ENCODE measurements around the gene NR0B2. TPM values are rescaled to one million over a fixed set of nuclear protein-coding genes. Genes with fewer than 3 reads are reported as not detected.
A peak's percentile ranks its signal among the peaks of the same experiment; 100 is the strongest.

The NR0B2 gene
- total and polyA plus RNA-seq, 2 of the 13 experiments (the other 11 are each of a cell fraction or from before 2014, with no cell fraction given) = 72.5 to 133 TPM

DNA sequence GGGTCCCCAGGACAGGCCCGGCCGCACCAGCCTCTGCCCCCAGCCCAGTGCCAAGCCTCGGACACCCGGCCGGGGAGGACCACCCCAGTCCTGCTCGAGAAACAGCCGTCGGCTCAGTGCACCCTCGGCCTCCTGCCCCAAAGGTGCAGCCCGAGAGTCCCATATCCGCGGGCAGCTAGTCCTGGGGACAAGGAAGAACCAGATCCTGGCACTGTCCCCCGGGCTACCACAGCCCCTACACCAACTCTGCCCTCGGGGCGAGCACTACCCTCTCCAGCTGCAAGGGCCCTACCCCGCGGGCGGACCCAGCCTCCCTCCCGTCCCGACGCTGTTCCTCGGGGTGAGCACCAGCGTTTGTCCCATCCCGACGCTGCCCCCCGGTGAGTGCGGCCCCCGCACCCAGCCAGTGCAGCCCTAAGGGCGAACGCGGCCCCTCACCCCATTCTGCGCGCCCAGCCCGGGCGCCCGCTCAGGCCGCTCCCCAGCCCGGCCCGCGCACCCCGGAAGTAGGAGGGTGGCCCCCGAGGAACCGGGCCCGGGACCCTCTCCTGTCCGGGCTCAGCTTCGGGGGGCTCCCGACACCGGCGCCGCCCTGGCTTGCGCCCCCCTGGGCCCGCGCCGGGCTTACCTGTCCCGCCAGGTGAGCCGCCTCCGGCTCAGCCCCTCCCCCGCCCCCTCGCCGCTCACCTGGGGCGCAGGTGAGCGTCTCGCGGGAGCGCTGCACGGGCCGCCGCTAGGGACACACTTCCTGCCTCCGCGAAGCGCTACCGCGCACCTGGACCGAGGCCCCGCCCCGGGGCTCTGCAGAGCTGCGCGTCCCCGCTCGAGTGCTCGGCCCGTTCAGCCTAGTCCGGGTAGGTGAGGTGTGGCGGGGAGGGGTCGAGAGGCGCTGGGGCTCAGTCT is 46.2 kb upstream of the NR0B2 start, which contains the start of gene KDF1 (continued):
- TF ChIP-seq JUND (CRISPR knock-in tag; IDR thresholded peaks at IDR 0.05) (no peak), IKZF4 (CRISPR knock-in tag; IDR thresholded peaks at IDR 0.05; ENCODE audit: borderline replicate concordance, low read depth, not compliant biosample characterization) (no peak), KAT2B (IDR thresholded peaks at IDR 0.05; ENCODE audit: borderline replicate concordance, low read depth, low read length) (no peak), DR1 (CRISPR knock-in tag; IDR thresholded peaks at IDR 0.05) (no peak), ZNF256 (CRISPR knock-in tag; conservative IDR thresholded peaks at IDR 0.05) (no peak), ZNF7 (CRISPR knock-in tag; IDR thresholded peaks at IDR 0.05) (no peak), SETDB1 (CRISPR knock-in tag; IDR thresholded peaks at IDR 0.05; ENCODE audit: borderline replicate concordance) (no peak), EHMT2 (IDR thresholded peaks at IDR 0.05; ENCODE audit: borderline replicate concordance, low read depth, low read length) (no peak), TMF1 (CRISPR knock-in tag; IDR thresholded peaks at IDR 0.05; ENCODE audit: low read depth) (no peak), CC2D1A (CRISPR knock-in tag; IDR thresholded peaks at IDR 0.05) (no peak), ZSCAN31 (CRISPR knock-in tag; IDR thresholded peaks at IDR 0.05; ENCODE audit: low read depth) (peak; percentile 57; the same call in 1 of the 2 replicates), PRPF4 (IDR thresholded peaks at IDR 0.05; ENCODE audit: low read depth, low read length, poor library complexity, severe bottlenecking) (no peak), RAD51 (IDR thresholded peaks at IDR 0.05; ENCODE audit: borderline replicate concordance) (no peak), ZNF326 (CRISPR knock-in tag; IDR thresholded peaks at IDR 0.05; ENCODE audit: borderline replicate concordance) (no peak), IRF2 (CRISPR knock-in tag; IDR thresholded peaks at IDR 0.05) (0 out of 2 replicates have a peak, but pooled peaks have one; percentile 21), MATR3 (CRISPR knock-in tag; IDR thresholded peaks at IDR 0.05) (no peak), GLMP (CRISPR knock-in tag; IDR thresholded peaks at IDR 0.05; ENCODE audit: borderline replicate concordance) (no peak), MEIS2 (CRISPR knock-in tag; IDR thresholded peaks at IDR 0.05) (no peak; the same call in 1 of the 2 replicates), ZNF766 (CRISPR knock-in tag; IDR thresholded peaks at IDR 0.05; ENCODE audit: borderline replicate concordance) (0 out of 2 replicates have a peak, but pooled peaks have one; percentile 38), NFIB (CRISPR knock-in tag; IDR thresholded peaks at IDR 0.05; ENCODE audit: borderline replicate concordance) (no peak), LBX2 (CRISPR knock-in tag; IDR thresholded peaks at IDR 0.05; ENCODE audit: borderline replicate concordance) (no peak), ZNF704 (CRISPR knock-in tag; IDR thresholded peaks at IDR 0.05; ENCODE audit: borderline replicate concordance) (0 out of 2 replicates have a peak, but pooled peaks have one; percentile 32), POLR2G (IDR thresholded peaks at IDR 0.05; ENCODE audit: low read depth, low read length) (no peak)

All from HepG2 (cell line).